DND-41 (cell line): Measurements from ENCODE around the gene AQP9.
A peak's percentile ranks its signal among the peaks of the same experiment; 100 is the strongest.

Source experiments
- ATAC-seq: fragments of 200-7000 bp; cut with Tn5 transposase; 3 replicates; pipeline ENCODE4 v1.9.1; 2021; ENCODE audit warnings: low read depth; ENCODE audit not compliant: insufficient read depth
- DNase-seq: peaks from one replicate; pipeline ENCODE4 v3.0.0-alpha.2; 2020
- H2AFZ ChIP-seq: 2 replicates; pipeline ENCODE4 v1.6.0; 2012; ENCODE audit warnings: low read depth, low read length
- H3K27ac ChIP-seq: 2 replicates; pipeline ENCODE4 v1.5.1; 2012; ENCODE audit warnings: low read length, inconsistent platforms
- H3K27me3 ChIP-seq: fragments of 200-600 bp; sonication (generic); 2 replicates; pipeline ENCODE4 v1.6.0; 2012; ENCODE audit warnings: low read length, mild to moderate bottlenecking, inconsistent platforms; ENCODE audit not compliant: insufficient read depth, poor library complexity
- H3K36me3 ChIP-seq: 2 replicates; pipeline ENCODE4 v1.5.1; 2012; ENCODE audit warnings: low read length, inconsistent platforms; ENCODE audit not compliant: insufficient read depth
- H3K4me1 ChIP-seq: 2 replicates; pipeline ENCODE4 v1.5.1; 2012; ENCODE audit warnings: mild to moderate bottlenecking, low read length; ENCODE audit not compliant: insufficient read depth
- H3K4me2 ChIP-seq: 2 replicates; pipeline ENCODE4 v1.6.0; 2012; ENCODE audit warnings: mild to moderate bottlenecking, moderate library complexity, low read length, inconsistent platforms; ENCODE audit not compliant: insufficient read depth
- H3K4me3 ChIP-seq, 2 experiments: fragments of 200-600 bp in 1 of 2; shearing (Covaris generic) in 1 of 2; 2 replicates each; pipeline ENCODE4 v1.5.1; 2012 to 2016; ENCODE audit warnings: inconsistent platforms in 2 of 2, low read length in 2 of 2, mild to moderate bottlenecking in 2 of 2, low read depth in 1 of 2, moderate library complexity in 1 of 2
- H3K79me2 ChIP-seq: 2 replicates; pipeline ENCODE4 v1.6.0; 2012; ENCODE audit warnings: low read length, inconsistent platforms; ENCODE audit not compliant: insufficient read depth
- H3K9ac ChIP-seq: 2 replicates; pipeline ENCODE4 v1.6.0; 2012; ENCODE audit warnings: low read depth, mild to moderate bottlenecking, inconsistent platforms, low read length, moderate library complexity
- H3K9me3 ChIP-seq: 2 replicates; pipeline ENCODE4 v1.5.1; 2012; ENCODE audit warnings: low read length, moderate library complexity, mild to moderate bottlenecking, inconsistent platforms; ENCODE audit not compliant: insufficient read depth, severe bottlenecking
- H4K20me1 ChIP-seq: 2 replicates; pipeline ENCODE4 v1.6.0; 2012; ENCODE audit warnings: low read length; ENCODE audit not compliant: insufficient read depth
- CTCF ChIP-seq: IDR thresholded peaks from 2 replicates; pipeline ENCODE4 v1.5.1; 2012; ENCODE audit warnings: borderline replicate concordance, low read length, moderate library complexity, mild to moderate bottlenecking; ENCODE audit not compliant: poor library complexity, severe bottlenecking; ENCODE audit errors: extremely low read depth
- EZH2 ChIP-seq: IDR thresholded peaks from 3 replicates; pipeline ENCODE4 v1.6.1; 2012; ENCODE audit warnings: borderline replicate concordance, low read depth, mild to moderate bottlenecking, moderate library complexity, low read length, inconsistent platforms; ENCODE audit not compliant: severe bottlenecking

AQP9 gene

GRCh38 chr15:58224068-58224467 is 85.9 kb downstream of the AQP9 start:
- H3K4me2 ChIP-seq, result no peak overlapping the region
- no peak overlapping the region for H3K9ac ChIP-seq

DNA sequence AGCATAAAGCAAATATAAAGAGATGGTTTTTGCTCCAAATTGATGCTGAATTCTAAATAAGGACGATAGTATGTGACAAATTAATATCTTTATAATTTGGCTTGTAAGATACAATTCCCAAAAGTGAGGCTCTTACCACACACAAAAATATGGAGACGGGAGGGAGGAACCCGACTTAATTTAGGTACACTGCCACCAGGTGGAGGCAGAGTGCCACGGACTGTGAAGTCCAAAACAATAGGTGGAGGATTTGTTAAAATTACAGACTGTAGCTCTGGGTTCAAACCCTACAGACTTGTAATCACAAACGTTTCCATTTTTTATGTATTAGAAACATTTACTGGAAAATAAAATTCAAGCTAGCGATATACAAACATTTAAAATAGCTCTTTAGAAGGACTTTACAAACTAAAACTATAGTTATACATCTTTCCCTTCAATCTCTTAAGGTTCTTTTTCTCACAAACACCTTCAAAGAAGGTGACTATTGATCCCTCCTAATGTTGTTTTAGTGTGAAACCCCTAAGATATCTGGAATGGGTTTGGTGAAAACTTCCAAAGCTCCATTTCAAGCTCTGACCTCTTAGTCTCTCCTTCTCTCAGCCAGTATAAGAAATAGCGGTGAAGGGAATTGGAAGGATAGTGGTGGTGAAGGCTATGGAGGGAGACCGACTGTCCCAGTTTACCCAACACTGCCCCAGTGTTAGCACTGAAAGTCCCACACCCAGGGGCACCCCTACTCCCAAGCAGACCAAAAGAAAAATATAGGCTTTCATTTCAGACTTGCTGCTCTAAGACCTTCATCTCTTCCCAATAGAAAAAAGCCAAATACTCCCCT is 89.7 kb downstream of the AQP9 start:
- DNase-seq, result peak; percentile 72
- H3K27ac ChIP-seq, result no peak overlapping the region

More at GRCh38 chr15:58224068-58224467, 85.9 kb downstream of the AQP9 start:
- H3K27me3 ChIP-seq, result no peaks in the 10 kb centered on the region
- no peaks in the 10 kb centered on the region for H3K9me3 ChIP-seq
- H3K36me3 ChIP-seq, result no peaks in the 10 kb centered on the region
- no peak overlapping the region for H3K4me3 ChIP-seq
- no peak overlapping the region for H3K27ac ChIP-seq
- DNase-seq (no peak), ATAC-seq (no peak)
- no peaks in the 10 kb centered on the region for H4K20me1 ChIP-seq
- TF ChIP-seq CTCF (no peak), EZH2 (no peak)
- no peak overlapping the region for H2AFZ ChIP-seq
- H3K79me2 ChIP-seq, result no peaks in the 10 kb centered on the region
- H3K4me1 ChIP-seq, result no peaks in the 10 kb centered on the region

DNA sequence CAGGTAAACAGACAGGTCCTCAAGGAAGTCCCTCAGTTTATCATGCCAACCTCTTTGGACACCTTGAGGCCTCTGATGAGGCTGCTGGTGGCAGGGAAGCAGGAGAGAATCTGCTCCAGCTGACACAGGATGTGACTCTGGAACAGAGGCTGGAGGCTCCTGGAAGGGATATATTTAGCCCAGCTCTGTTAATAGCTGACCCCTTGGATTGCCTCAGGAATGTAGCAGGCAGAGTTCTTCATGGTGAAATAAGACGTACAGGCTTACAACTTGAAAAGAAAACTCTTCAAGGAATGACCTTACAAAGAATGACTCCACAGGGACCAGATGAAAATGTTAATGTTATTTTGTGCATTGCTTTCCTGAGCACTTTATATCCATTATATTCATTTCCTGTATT is 90.5 kb downstream of the AQP9 start:
- no peak overlapping the region for H2AFZ ChIP-seq
- H3K4me3 ChIP-seq, result no peak overlapping the region
- H3K4me1 ChIP-seq, result no peaks in the 10 kb centered on the region
- TF ChIP-seq CTCF (no peak), EZH2 (no peak)
- no peak overlapping the region for H3K9ac ChIP-seq
- no peaks in the 10 kb centered on the region for H3K27me3 ChIP-seq
- no peak overlapping the region for H3K27ac ChIP-seq
- DNase-seq (no peak), ATAC-seq (no peak)
- H3K36me3 ChIP-seq, result no peaks in the 10 kb centered on the region
- H4K20me1 ChIP-seq, result no peaks in the 10 kb centered on the region
- no peaks in the 10 kb centered on the region for H3K79me2 ChIP-seq
- H3K4me2 ChIP-seq, result no peak overlapping the region
- no peaks in the 10 kb centered on the region for H3K9me3 ChIP-seq

More for the DNA sequence above, 89.7 kb downstream of the AQP9 start:
- H3K9me3 ChIP-seq, result no peaks in the 10 kb centered on the region
- H3K9ac ChIP-seq, result no peak overlapping the region
- H2AFZ ChIP-seq, result no peak overlapping the region
- no peak overlapping the region for H3K4me3 ChIP-seq
- H4K20me1 ChIP-seq, result no peaks in the 10 kb centered on the region
- H3K4me1 ChIP-seq, result no peaks in the 10 kb centered on the region
- H3K27me3 ChIP-seq, result no peaks in the 10 kb centered on the region
- H3K79me2 ChIP-seq, result no peaks in the 10 kb centered on the region
- H3K36me3 ChIP-seq, result no peaks in the 10 kb centered on the region
- TF ChIP-seq CTCF, result peak; percentile 83
- TF ChIP-seq EZH2, result no peak
- no peak overlapping the region for H3K4me2 ChIP-seq
- peak; percentile 79 for ATAC-seq
